Esophagus squamous epithelium (tissue), 5 donors: ENCODE data around the gene BTAF1. TPM values are rescaled to one million over a fixed set of nuclear protein-coding genes. Genes with fewer than 3 reads are reported as not detected.

Experiments used
- DNase-seq: peaks from one replicate; lab custom pipeline; 2025; lab: John Stamatoyannopoulos, UW
- H3K27ac ChIP-seq, 4 donors: fragments of 200-600 bp; sonication (generic); one replicate each; pipeline ENCODE4 v1.5.1; 2016 to 2019; ENCODE audit warnings: mild to moderate bottlenecking in 1 of 4
- H3K27me3 ChIP-seq, 4 donors: fragments of 200-600 bp; sonication (generic); 1 replicate in 3 of 4; 2 replicates in 1 of 4; pipeline versions ENCODE4 v1.5.1 to v1.6.0; 2017 to 2021; ENCODE audit warnings: antibody characterized with exemption in 1 of 4
- H3K36me3 ChIP-seq, 3 donors: fragments of 200-600 bp; sonication (generic); one replicate each; pipeline ENCODE4 v1.5.1; 2016 to 2019
- H3K4me1 ChIP-seq, 3 donors: fragments of 200-600 bp; sonication (generic); one replicate each; pipeline ENCODE4 v1.5.1; 2017 to 2019
- H3K4me3 ChIP-seq, 4 donors: fragments of 200-600 bp; sonication (generic); 1 replicate in 3 of 4; 2 replicates in 1 of 4; pipeline ENCODE4 v1.5.1; 2016 to 2019; ENCODE audit warnings: mild to moderate bottlenecking in 2 of 4, moderate library complexity in 1 of 4
- H3K9me3 ChIP-seq, 3 donors: fragments of 200-600 bp; sonication (generic); one replicate each; pipeline ENCODE4 v1.5.1; 2016 to 2019
- CTCF ChIP-seq, 6 experiments: fragments of 450-650 bp in 4 of 6; fragments of 200-600 bp in 2 of 6; sonication (generic) in 2 of 6; IDR thresholded peaks; one replicate each; pipeline ENCODE4 v1.5.1; 2016 to 2019; ENCODE audit warnings: antibody characterized with exemption in 6 of 6, mild to moderate bottlenecking in 4 of 6, moderate library complexity in 4 of 6
- POLR2A ChIP-seq, 4 donors: fragments of 450-650 bp; IDR thresholded peaks; one replicate each; pipeline ENCODE4 v1.6.1; 2017; ENCODE audit warnings: antibody characterized with exemption in 4 of 4, mild to moderate bottlenecking in 4 of 4, moderate library complexity in 3 of 4
- WGBS, 2 donors: methylation state at CpG; one replicate each; pipeline ENCODE4 v1.1.5; 2018; 5-methylcytosine and 5-hydroxymethylcytosine counted together
- intact Hi-C: fragments of 100-400 bp; cut with DNase I; formaldehyde crosslinking; loops from one replicate; pipeline ENCODE4 v1.15.0; 2022
- total RNA-seq, 4 donors: library from RNA; depleted of rRNA; stranded (reverse); fragments of >200 nt; gene quantifications; one replicate each; pipeline ENCODE4 v1.1.0, GENCODE V29; 2016
- donor health status: DM: yes; HTN: yes; CAD: no.

The BTAF1 gene
- total RNA-seq, 4 donors from 2014 or later: 19.0 to 52.8 (median 28.0) TPM

GRCh38 chr10:92001995-92002394, 78.4 kb downstream of the BTAF1 start:
- H3K36me3 ChIP-seq: peaks cover 0 to 80% (median 3%) of the 10 kb centered on the region in 3 donors
- DNase-seq: no peak

GRCh38 chr10:92003258-92003657, 79.7 kb downstream of the BTAF1 start:
- Histone ChIP-seq H3K4me3 (no peak overlapping the region), H3K9me3 (no peaks in the 10 kb centered on the region), H3K27me3 (no peaks in the 10 kb centered on the region), H3K4me1 (no peaks in the 10 kb centered on the region), H3K27ac (no peak overlapping the region), H3K36me3 (peaks cover 0 to 78% (median 3%) of the 10 kb centered on the region in 3 donors)
- 61 to 62% methylated on average over 2 of the region's 2 CpGs for WGBS, 2 donors
- TF ChIP-seq POLR2A (IDR thresholded peaks at IDR 0.05) (no peak), CTCF (IDR thresholded peaks at IDR 0.05) (no peak)
- intact Hi-C loops: no loop called here
- DNase-seq: no peak

More at GRCh38 chr10:92001995-92002394, 78.4 kb downstream of the BTAF1 start:
- no peak overlapping the region for H3K4me3 ChIP-seq
- intact Hi-C loops: no loop called here
- no peaks in the 10 kb centered on the region for H3K27me3 ChIP-seq
- H3K27ac ChIP-seq: no peak overlapping the region
- TF ChIP-seq POLR2A (IDR thresholded peaks at IDR 0.05) (no peak), CTCF (IDR thresholded peaks at IDR 0.05) (no peak)
- H3K9me3 ChIP-seq: no peaks in the 10 kb centered on the region
- 96 to 100% methylated on average over 2 of the region's 2 CpGs for WGBS, 2 donors
- no peaks in the 10 kb centered on the region for H3K4me1 ChIP-seq

- H3K4me1 ChIP-seq: no peaks in the 10 kb centered on the region
- WGBS, 2 donors: 57 to 91% methylated on average over 1 of the region's 1 CpG
- DNase-seq: no peak
- H3K27me3 ChIP-seq: no peaks in the 10 kb centered on the region
- peaks cover 0 to 80% (median 5%) of the 10 kb centered on the region in 3 donors for H3K36me3 ChIP-seq
- H3K9me3 ChIP-seq: no peaks in the 10 kb centered on the region
- TF ChIP-seq CTCF (IDR thresholded peaks at IDR 0.05): no peak
- no peak for TF ChIP-seq POLR2A (IDR thresholded peaks at IDR 0.05)
- intact Hi-C loops: no loop called here
- H3K27ac ChIP-seq: no peak overlapping the region
- no peak overlapping the region for H3K4me3 ChIP-seq
Observed at GRCh38 chr10:92005978-92006377, 82.4 kb downstream of the BTAF1 start.

- 95 to 100% methylated on average over 1 of the region's 1 CpG for WGBS, 2 donors
- no peak for DNase-seq
- TF ChIP-seq CTCF (IDR thresholded peaks at IDR 0.05) (no peak), POLR2A (IDR thresholded peaks at IDR 0.05) (no peak)
- H3K9me3 ChIP-seq: no peaks in the 10 kb centered on the region
- peaks cover 0 to 84% (median 15%) of the 10 kb centered on the region in 3 donors for H3K36me3 ChIP-seq
- intact Hi-C loops: no loop called here
- H3K4me3 ChIP-seq: no peak overlapping the region
- no peaks in the 10 kb centered on the region for H3K27me3 ChIP-seq
- no peak overlapping the region for H3K27ac ChIP-seq
- H3K4me1 ChIP-seq: no peaks in the 10 kb centered on the region
Observed at GRCh38 chr10:92009445-92009844, 85.9 kb downstream of the BTAF1 start.

GRCh38 chr10:92010047-92010735, 86.6 kb downstream of the BTAF1 start:
- Histone ChIP-seq H3K4me1 (no peaks in the 10 kb centered on the region), H3K27ac (no peak overlapping the region), H3K4me3 (no peak overlapping the region), H3K27me3 (no peaks in the 10 kb centered on the region), H3K36me3 (peaks cover 0 to 84% (median 17%) of the 10 kb centered on the region in 3 donors), H3K9me3 (no peaks in the 10 kb centered on the region)
- TF ChIP-seq CTCF (IDR thresholded peaks at IDR 0.05): no peak
- TF ChIP-seq POLR2A (IDR thresholded peaks at IDR 0.05): no peak
- intact Hi-C loops: no loop called here
- no peak for DNase-seq
